SIG-M5 treated with dmso at 0.1 percent for 504 hours (cell line): Measurements from ENCODE around the gene TRIM29.

ENCODE experiments used
- DNase-seq: peaks from one replicate; lab custom pipeline; 2025; ENCODE audit not compliant: unreplicated experiment; lab: John Stamatoyannopoulos, UW

The TRIM29 gene

DNA sequence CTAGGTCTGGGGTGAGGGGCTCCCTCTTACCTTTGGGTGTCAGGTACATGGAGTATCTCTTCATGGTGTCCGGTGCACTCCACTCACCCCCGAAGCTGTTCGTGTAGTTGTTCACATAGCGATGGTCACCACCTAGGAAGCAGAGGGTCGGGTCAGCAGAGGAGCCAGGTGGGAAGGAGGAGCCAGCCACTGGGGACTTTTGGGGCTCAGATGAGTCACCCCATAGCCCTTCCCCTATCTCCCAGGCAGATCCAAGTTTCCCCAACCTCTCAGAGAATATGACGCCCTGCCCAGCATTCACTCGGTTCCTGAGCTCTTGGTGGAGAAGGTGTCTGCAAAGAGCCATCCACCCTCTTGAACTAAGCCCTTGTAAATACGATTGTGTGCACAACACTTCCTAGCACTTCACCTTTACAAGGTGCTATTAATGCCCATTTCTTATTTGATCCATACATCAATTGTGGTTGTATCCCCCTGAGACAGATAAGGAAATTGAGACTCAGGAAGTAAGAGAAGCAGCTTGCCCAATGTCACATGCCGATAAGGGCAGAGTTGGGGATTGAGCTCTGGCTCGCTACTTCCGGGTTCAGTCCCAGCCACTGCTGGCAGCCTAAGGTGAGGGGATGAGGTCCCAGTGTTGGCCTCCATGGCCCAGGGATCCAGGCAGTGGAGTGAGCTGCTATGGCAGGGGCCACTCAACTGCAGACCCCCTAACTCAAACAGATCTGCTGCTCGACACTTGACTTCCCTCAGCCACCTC lies 14.8 kb downstream of the TRIM29 start:
- DNase-seq, result no peak

DNA sequence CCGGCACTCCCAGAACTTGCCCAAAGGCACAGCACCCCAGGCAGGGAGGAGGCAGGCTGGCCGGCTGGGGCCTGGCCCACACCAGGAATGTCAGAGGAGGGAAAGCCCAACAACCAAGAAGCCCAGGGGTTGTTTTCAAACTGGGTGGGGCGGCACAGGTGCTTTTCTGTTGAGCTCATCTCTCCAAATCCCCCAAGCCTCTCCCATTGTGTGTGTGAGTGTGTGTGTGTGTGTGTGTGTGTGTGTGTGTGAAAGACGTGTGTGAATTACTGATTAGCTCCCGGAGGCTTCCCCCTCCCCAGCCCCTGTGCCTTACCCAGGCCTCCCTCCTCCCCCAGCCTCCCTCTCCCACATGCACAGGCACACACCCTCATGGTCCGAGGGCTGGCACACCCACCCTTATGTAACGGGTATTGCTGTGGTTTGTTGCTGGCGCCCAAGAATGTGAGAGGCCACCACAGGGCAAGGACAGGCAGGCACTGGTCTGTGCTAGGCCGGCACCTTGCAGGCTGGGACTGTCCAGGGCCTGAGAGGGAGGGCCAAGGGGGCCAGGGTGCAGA lies 15.9 kb downstream of the TRIM29 start:
- DNase-seq, result peak; percentile 27

- no peak for DNase-seq
These were observed 16.6 kb downstream of the TRIM29 start for GRCh38 chr11:120121336-120121735.

DNA sequence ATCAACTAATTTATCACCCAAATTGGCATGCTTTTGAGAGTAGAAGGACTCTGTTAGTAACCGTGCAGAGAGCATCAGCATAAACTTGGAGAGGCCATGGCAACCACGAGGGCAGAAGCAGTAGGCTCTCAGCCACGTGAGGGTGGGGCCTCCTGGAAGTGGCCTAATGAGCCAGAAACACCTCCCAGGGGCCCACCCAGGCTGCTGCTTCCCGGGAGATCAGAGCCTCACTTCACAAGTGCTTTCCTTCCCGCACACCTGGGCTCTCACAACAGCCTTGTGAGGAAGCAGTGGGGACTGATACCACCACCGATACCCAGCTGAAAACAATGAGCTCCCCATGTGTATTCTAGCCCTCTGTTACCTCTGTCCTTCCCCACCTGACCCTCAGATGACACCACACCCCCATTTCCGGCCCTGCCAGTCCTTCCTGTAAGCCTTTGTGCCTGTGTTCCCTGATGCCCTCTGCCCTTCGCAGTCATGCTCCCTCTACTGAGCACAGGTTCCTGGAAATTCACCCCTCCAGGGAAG lies 17.0 kb downstream of the TRIM29 start:
- no peak for DNase-seq

- no peak for DNase-seq
These were observed 18.8 kb downstream of the TRIM29 start for GRCh38 chr11:120119121-120119520.

- DNase-seq, result no peak
These were observed 19.9 kb downstream of the TRIM29 start for GRCh38 chr11:120117991-120118390.

GRCh38 chr11:120116966-120117365 lies 20.9 kb downstream of the TRIM29 start:
- no peak for DNase-seq

DNA sequence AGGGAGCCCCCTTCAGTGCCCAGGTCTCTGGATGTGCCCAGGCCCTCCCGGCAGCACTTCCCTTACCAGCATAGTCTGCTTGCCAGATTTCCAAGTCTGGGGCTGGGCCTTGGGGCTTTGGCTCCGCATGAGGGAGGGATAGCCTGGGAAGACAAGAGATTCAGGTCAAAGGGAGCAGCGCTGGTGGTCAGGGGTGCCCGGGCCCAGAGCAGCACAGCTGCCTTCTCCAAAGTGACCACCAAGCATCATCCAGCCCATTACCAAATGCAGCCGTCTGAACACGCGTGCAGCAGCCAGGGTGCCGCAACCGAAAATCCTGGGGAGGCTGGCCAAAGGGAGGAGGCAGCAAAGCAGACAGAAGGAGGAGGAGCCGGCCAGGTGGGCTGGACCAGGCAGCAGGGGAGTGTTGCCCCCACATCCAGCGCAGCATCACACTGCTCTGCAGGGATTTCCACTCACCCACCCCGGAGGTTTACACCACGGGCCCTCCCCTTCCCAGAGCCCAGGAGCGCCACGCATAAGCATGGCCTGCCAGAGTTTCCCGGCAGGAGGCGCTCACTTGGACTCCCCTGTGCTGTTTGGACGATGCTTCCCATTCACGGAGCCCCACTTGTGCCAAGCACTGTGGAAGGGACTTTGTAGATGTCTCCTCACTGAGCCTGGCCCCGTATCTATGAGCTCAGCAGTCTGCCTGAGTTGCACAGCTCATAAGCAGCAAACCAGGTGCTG lies 22.5 kb downstream of the TRIM29 start:
- DNase-seq, result no peak

GRCh38 chr11:120112174-120112796 lies 25.6 kb downstream of the TRIM29 start:
- DNase-seq, result no peak

DNA sequence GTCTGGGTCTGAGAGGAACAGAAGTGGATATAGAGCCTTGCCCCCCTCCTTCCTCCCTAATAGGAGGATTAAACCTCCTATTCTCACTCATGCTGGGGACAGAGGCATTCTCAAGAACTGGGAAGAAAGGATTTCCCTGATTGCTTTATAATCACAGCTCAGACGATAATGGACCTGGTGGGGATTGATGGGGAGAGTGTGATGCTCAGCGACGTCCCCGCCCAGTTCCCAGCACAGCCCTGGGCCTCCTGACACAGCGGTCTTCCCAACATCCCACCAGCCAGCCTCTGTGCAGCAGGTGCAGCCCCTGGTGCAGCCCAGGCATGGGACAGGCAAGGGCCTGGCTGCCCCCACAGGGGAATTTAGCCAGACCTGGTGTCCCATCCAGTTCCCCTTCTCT lies 28.4 kb downstream of the TRIM29 start:
- DNase-seq, result no peak

GRCh38 chr11:120108785-120109168 lies 29.1 kb downstream of the TRIM29 start:
- DNase-seq, result no peak

- peak; percentile 2 for DNase-seq
These were observed 29.6 kb downstream of the TRIM29 start for GRCh38 chr11:120108154-120108784.

GRCh38 chr11:120107692-120108091 lies 30.2 kb downstream of the TRIM29 start:
- no peak for DNase-seq

- no peak for DNase-seq
These were observed 31.4 kb downstream of the TRIM29 start for GRCh38 chr11:120106354-120107150.

DNA sequence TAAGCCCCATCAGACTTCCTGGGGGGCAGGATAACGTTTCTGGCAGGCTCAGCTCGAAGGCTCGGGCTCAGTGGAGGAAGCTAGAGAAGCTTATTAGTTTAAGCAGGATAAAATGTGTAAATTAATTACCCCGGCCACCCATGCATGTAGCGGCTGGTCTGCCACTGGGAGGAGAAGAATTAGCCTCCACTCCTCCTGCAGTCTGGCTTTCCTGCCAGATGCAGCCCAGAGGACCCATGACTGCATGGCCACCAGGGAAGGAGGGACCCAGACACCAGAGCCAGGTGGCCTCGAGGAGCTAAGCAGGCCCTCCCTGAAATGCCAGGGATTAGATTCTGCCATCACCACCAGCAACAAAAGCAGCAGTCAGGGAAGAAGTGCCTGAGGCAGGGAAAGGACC lies 32.3 kb downstream of the TRIM29 start:
- no peak for DNase-seq

GRCh38 chr11:120104041-120104565 lies 33.8 kb downstream of the TRIM29 start:
- no peak for DNase-seq

- DNase-seq, result no peak
These were observed 35.1 kb downstream of the TRIM29 start for GRCh38 chr11:120102864-120103122.

- no peak for DNase-seq
These were observed 35.7 kb downstream of the TRIM29 start for GRCh38 chr11:120102050-120102863.

GRCh38 chr11:120098503-120099020 lies 39.4 kb downstream of the TRIM29 start:
- no peak for DNase-seq
